Gastroesophageal sphincter (tissue), 3 donors: Measurements from ENCODE around the gene SPATA46.

ENCODE experiments used
- EP300 ChIP-seq: sonication (generic); formaldehyde crosslinking; IDR thresholded peaks from one replicate; pipeline ENCODE4 v1.6.1; 2017; ENCODE audit warnings: antibody characterized with exemption, mild to moderate bottlenecking
- POLR2A ChIP-seq, 2 donors: fragments of 450-650 bp; IDR thresholded peaks; one replicate each; pipeline ENCODE4 v1.6.1; 2017; ENCODE audit warnings: antibody characterized with exemption in 2 of 2, mild to moderate bottlenecking in 2 of 2, moderate library complexity in 1 of 2
- TF ChIP-seq, protein P1 (sequence below), 4 experiments: fragments of 200-600 bp in 2 of 4; fragments of 450-650 bp in 2 of 4; sonication (generic) in 1 of 4; IDR thresholded peaks; one replicate each; pipeline ENCODE4 v1.5.1; 2017 to 2019; ENCODE audit warnings: antibody characterized with exemption in 4 of 4, mild to moderate bottlenecking in 2 of 4, moderate library complexity in 2 of 4

DNA sequence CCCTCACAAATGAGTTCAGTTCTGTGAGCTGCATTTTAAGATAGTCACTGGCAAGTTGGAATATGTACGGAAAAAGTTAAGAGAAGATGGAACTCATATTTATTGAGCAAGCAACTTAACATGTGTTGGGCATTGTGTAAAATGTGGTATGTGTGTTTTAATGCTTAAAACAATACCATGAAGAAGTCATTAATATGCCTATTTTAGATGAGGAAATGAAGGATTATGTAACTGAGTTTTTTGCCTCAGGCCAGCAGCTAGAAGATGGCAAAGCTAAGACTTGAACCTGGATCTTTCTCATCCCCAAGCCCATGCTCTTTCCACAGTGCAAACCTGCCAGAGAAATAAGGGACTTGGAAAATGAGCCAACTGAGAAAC lies 48.9 kb downstream of the SPATA46 start:
- TF ChIP-seq, protein P1, sequence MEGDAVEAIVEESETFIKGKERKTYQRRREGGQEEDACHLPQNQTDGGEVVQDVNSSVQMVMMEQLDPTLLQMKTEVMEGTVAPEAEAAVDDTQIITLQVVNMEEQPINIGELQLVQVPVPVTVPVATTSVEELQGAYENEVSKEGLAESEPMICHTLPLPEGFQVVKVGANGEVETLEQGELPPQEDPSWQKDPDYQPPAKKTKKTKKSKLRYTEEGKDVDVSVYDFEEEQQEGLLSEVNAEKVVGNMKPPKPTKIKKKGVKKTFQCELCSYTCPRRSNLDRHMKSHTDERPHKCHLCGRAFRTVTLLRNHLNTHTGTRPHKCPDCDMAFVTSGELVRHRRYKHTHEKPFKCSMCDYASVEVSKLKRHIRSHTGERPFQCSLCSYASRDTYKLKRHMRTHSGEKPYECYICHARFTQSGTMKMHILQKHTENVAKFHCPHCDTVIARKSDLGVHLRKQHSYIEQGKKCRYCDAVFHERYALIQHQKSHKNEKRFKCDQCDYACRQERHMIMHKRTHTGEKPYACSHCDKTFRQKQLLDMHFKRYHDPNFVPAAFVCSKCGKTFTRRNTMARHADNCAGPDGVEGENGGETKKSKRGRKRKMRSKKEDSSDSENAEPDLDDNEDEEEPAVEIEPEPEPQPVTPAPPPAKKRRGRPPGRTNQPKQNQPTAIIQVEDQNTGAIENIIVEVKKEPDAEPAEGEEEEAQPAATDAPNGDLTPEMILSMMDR (IDR thresholded peaks at IDR 0.05): no peak
- TF ChIP-seq POLR2A (IDR thresholded peaks at IDR 0.05) (no peak), EP300 (no peak)
